Transverse colon (tissue), 4 donors: Measurements from ENCODE around the gene SMG6. TPM values are rescaled to one million over a fixed set of nuclear protein-coding genes. Genes with fewer than 3 reads are reported as not detected.

ENCODE experiments used
- DNase-seq: peaks from one replicate; pipeline ENCODE4 v3.0.0-alpha.2; 2019
- H3K27ac ChIP-seq, 4 donors: fragments of 200-600 bp; sonication (generic); 2 replicates each; pipeline ENCODE4 v1.5.1; 2016 to 2018; ENCODE audit warnings: inconsistent platforms in 4 of 4
- H3K27me3 ChIP-seq: fragments of 200-600 bp; sonication (generic); 2 replicates; pipeline ENCODE4 v1.5.1; 2017; ENCODE audit warnings: inconsistent platforms
- H3K36me3 ChIP-seq, 4 donors: fragments of 200-600 bp; sonication (generic); 2 replicates each; pipeline ENCODE4 v1.5.1; 2017 to 2019; ENCODE audit warnings: inconsistent platforms in 4 of 4
- H3K4me1 ChIP-seq, 4 donors: fragments of 200-600 bp; sonication (generic); 2 replicates each; pipeline ENCODE4 v1.5.1; 2017 to 2020; ENCODE audit warnings: inconsistent platforms in 4 of 4
- H3K4me3 ChIP-seq, 4 donors: fragments of 200-600 bp; sonication (generic); 1 replicate in 1 of 4; 2 replicates in 3 of 4; pipeline versions ENCODE4 v1.5.1 to v1.6.1; 2017 to 2019; ENCODE audit warnings: inconsistent platforms in 4 of 4
- H3K9me3 ChIP-seq, 2 donors: fragments of 200-600 bp; sonication (generic); 2 replicates each; pipeline ENCODE4 v1.5.1; 2017 to 2019; ENCODE audit warnings: inconsistent platforms in 2 of 2
- CTCF ChIP-seq, 5 experiments: fragments of 200-600 bp in 3 of 5; fragments of 450-650 bp in 2 of 5; sonication (generic) in 3 of 5; IDR thresholded peaks; 1 replicate in 2 of 5; 2 replicates in 3 of 5; pipeline ENCODE4 v1.5.1; 2016 to 2017; ENCODE audit warnings: antibody characterized with exemption in 5 of 5, inconsistent platforms in 3 of 5, mild to moderate bottlenecking in 2 of 5, moderate library complexity in 1 of 5
- EP300 ChIP-seq: sonication (generic); formaldehyde crosslinking; IDR thresholded peaks from one replicate; pipeline ENCODE4 v1.6.1; 2017; ENCODE audit warnings: antibody characterized with exemption, low read depth
- POLR2A ChIP-seq: fragments of 450-650 bp; IDR thresholded peaks from one replicate; pipeline ENCODE4 v1.6.1; 2016; ENCODE audit warnings: antibody characterized with exemption, mild to moderate bottlenecking, moderate library complexity
- POLR2AphosphoS5 ChIP-seq, 3 donors: sonication (generic); formaldehyde crosslinking; IDR thresholded peaks; one replicate each; pipeline ENCODE4 v1.6.1; 2016; ENCODE audit warnings: antibody characterized with exemption in 3 of 3
- WGBS, 2 donors: methylation state at CpG; one replicate each; pipeline ENCODE4 v1.1.5; 2018; ENCODE audit warnings: low coverage in 1 of 2; 5-methylcytosine and 5-hydroxymethylcytosine counted together
- in situ Hi-C, 4 donors: fragments of 200-750 bp; cut with MboI; loops; one replicate each; pipeline versions ENCODE4 v1.15.0 to v1.15.1; 2017; ENCODE audit warnings: low sequenced_read_pairs in 3 of 4, low pct_ligation_motif_present in 1 of 4, low pct_unique_long_range_greater_than_20kb in 1 of 4
- intact Hi-C: fragments of 100-400 bp; cut with DNase I; formaldehyde crosslinking; loops from one replicate; pipeline ENCODE4 v1.15.1; 2023; ENCODE audit warnings: low total_unique reads
- total RNA-seq, 4 donors: library from RNA; depleted of rRNA; stranded (reverse); fragments of >200 nt; gene quantifications; one replicate each; pipeline ENCODE4 v1.1.0, GENCODE V29; 2016

Gene SMG6
- total RNA-seq, 4 donors from 2014 or later, result 28.6 to 112 (median 39.1) TPM

DNA sequence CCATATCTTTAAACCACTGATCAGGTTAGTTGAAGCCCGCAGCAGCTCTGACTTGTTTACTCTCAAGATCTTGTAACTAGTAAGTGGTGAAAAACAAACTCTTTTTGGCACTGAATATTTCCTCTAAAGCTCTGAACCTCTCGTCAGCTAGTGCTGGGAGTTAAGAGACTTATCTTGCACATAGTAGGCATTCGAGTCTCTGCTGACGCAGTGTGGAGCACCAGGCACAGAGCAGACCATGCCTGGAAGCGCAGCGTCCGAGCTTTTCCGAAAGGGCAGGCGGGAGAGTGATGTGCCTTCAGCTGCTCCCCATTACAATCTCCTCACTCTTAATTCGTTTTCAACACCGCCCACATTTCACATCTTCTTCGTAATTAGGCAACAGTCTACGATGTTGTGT, 63.0 kb downstream of the SMG6 start:
- H3K27me3 ChIP-seq, result no peaks in the 10 kb centered on the region
- no peaks in the 10 kb centered on the region for H3K9me3 ChIP-seq
- peak overlapping the region; percentile 70 to 88 (median 77) for H3K27ac ChIP-seq
- H3K36me3 ChIP-seq, result peaks cover 0 to 10% (median 0%) of the 10 kb centered on the region in 4 donors
- TF ChIP-seq POLR2A (no peak), POLR2AphosphoS5 (IDR thresholded peaks at IDR 0.05) (no peak), EP300 (no peak), CTCF (IDR thresholded peaks at IDR 0.05) (no peak)
- DNase-seq, result no peak
- H3K4me3 ChIP-seq, result no peak overlapping the region
- in situ Hi-C loops, result loop anchor here in 3 of 4 donors (5.0 to 10.0 kb wide), 2 partner anchors 173 to 176 kb away; no protein-coding TSS in a partner anchor
- WGBS, 2 donors, result 71 to 81% methylated on average over 12 to 13 of the region's 13 CpGs
- peaks cover 3 to 52% (median 22%) of the 10 kb centered on the region in 4 donors for H3K4me1 ChIP-seq
- intact Hi-C loops, result loop anchor here (10.0 kb wide), 1 partner anchor 76 kb away; no protein-coding TSS in a partner anchor

- no peaks in the 10 kb centered on the region for H3K27me3 ChIP-seq
- peak overlapping the region; percentile 70 to 88 (median 77) for H3K27ac ChIP-seq
- H3K36me3 ChIP-seq, result peaks cover 0 to 10% (median 0%) of the 10 kb centered on the region in 4 donors
- in situ Hi-C loops (loop anchor here in 3 of 4 donors (5.0 to 10.0 kb wide), 2 partner anchors 173 to 175 kb away; no protein-coding TSS in a partner anchor), intact Hi-C loops (loop anchor here (10.0 kb wide), 1 partner anchor 75 kb away; no protein-coding TSS in a partner anchor)
- no peaks in the 10 kb centered on the region for H3K9me3 ChIP-seq
- H3K4me1 ChIP-seq, result peaks cover 3 to 51% (median 22%) of the 10 kb centered on the region in 4 donors
- peak; percentile 60 for DNase-seq
- peak in 2 of 3 donors; percentile 26 to 40 for TF ChIP-seq POLR2AphosphoS5 (IDR thresholded peaks at IDR 0.05)
- no peak for TF ChIP-seq CTCF (IDR thresholded peaks at IDR 0.05)
- no peak for TF ChIP-seq EP300
- no peak for TF ChIP-seq POLR2A
- WGBS, 2 donors, result 46 to 71% methylated on average over 10 of the region's 10 CpGs
- no peak overlapping the region for H3K4me3 ChIP-seq
Observed at GRCh38 chr17:2239882-2240430, 63.6 kb downstream of the SMG6 start.

- DNase-seq, result no peak
- Histone ChIP-seq H3K27me3 (no peaks in the 10 kb centered on the region), H3K36me3 (peaks cover 0 to 10% (median 0%) of the 10 kb centered on the region in 4 donors), H3K9me3 (no peaks in the 10 kb centered on the region), H3K4me1 (peaks cover 3 to 43% (median 22%) of the 10 kb centered on the region in 4 donors), H3K4me3 (no peak overlapping the region), H3K27ac (peak overlapping the region; percentile 70 to 88 (median 77))
- intact Hi-C loops (no loop called here), in situ Hi-C loops (no loop called here)
- no peak for TF ChIP-seq POLR2AphosphoS5 (IDR thresholded peaks at IDR 0.05)
- TF ChIP-seq EP300, result no peak
- no peak for TF ChIP-seq POLR2A
- no peak for TF ChIP-seq CTCF (IDR thresholded peaks at IDR 0.05)
- 78 to 79% methylated on average over 2 of the region's 2 CpGs for WGBS, 2 donors
Observed at GRCh38 chr17:2239170-2239551, 64.4 kb downstream of the SMG6 start.

DNA sequence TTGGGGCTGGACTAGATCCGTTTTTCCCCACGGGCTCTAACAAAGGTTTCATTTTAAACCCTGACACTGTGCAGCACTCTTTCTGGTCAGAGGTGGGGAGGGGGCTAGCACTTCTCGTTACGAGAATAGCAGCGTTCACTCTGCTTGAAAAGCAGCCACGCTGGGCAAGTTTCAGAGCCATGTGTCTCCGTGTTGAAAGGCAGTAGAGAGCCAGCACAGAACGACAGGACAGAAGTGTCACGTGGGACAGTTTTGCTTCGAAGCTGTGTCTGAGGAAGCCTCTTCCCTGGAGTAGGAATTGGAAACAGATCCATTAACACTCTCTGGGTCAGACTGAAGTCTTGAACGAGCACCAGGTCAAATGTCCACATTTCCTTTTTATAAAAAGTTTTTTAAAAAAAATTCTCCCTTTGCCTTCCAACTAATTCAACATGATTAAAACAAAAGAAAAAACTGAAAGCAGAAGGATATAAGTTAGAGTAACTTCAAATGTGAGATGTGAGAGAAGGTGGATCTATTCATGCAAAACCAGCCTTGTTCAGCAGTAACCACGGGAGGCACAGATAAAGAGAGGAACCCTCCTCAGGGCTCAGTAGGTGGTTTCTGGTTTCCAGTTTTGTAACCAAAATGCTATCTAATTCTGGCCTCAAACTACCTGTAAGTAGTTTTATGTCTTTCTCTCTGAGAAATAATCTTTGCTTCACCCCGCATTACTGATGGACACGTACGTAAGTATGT, 65.0 kb downstream of the SMG6 start:
- no peak overlapping the region for H3K4me3 ChIP-seq
- peak overlapping the region; percentile 70 to 88 (median 77) for H3K27ac ChIP-seq
- TF ChIP-seq EP300 (no peak), POLR2A (no peak), POLR2AphosphoS5 (IDR thresholded peaks at IDR 0.05) (no peak), CTCF (IDR thresholded peaks at IDR 0.05) (no peak)
- DNase-seq, result peak; percentile 34
- intact Hi-C loops, result no loop called here
- H3K36me3 ChIP-seq, result peaks cover 0 to 8% (median 0%) of the 10 kb centered on the region in 4 donors
- 59 to 69% methylated on average over 14 to 15 of the region's 15 CpGs for WGBS, 2 donors
- no peaks in the 10 kb centered on the region for H3K9me3 ChIP-seq
- H3K4me1 ChIP-seq, result peaks cover 3 to 40% (median 22%) of the 10 kb centered on the region in 4 donors
- in situ Hi-C loops, result no loop called here
- no peaks in the 10 kb centered on the region for H3K27me3 ChIP-seq
